LNCAP (cell line): ENCODE data around the gene LRRC23.

Experiments
- TF ChIP-seq, protein P1 (sequence below): fragments of 450-650 bp; IDR thresholded peaks from 2 replicates; pipeline ENCODE4 v1.5.1; 2017; ENCODE audit warnings: mild to moderate bottlenecking

Gene LRRC23

DNA sequence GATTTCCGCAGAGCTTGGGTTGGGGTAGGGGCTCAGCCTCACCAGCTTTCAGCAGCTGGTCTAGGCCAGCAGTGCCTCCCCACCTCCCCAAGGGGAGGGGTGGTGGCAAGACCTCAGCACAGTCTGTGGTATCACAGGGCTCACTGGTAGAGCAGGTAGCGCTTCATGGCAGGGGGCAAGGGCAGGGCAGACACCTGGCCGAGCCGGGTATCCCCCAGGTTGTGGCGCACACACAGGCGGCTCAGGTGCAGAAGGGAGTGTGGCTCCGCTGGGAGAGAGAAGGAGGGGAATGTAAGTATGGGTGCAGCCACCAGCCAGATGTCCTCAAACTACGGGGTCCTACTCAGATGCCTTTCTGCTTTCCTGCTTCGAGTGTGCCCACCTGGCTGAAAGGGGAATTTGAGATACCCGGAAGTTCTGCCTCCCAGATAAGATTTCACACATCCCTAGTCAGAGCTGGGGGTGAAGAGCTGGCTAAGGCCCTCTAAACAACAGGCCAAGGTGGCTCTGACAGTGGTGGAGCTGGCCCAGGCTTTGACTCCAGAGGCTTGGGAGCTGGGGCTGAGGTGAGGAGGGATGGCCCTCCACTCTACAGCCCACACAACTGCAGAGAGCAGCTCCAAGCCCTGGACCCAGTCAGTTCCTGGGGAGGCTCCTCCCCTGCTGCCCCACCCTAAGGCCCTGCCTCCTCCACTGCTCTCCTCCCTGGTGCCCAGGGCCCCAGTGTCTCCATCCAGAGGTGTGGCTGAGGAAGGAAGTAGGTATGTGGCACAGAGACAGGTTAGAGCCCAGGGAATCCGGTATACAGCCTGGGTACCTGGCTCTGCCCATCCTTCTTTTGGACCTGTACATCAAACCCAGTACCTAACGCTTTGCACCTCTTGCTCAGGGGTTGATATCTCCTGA is 33.3 kb upstream of the LRRC23 start:
- TF ChIP-seq, protein P1, sequence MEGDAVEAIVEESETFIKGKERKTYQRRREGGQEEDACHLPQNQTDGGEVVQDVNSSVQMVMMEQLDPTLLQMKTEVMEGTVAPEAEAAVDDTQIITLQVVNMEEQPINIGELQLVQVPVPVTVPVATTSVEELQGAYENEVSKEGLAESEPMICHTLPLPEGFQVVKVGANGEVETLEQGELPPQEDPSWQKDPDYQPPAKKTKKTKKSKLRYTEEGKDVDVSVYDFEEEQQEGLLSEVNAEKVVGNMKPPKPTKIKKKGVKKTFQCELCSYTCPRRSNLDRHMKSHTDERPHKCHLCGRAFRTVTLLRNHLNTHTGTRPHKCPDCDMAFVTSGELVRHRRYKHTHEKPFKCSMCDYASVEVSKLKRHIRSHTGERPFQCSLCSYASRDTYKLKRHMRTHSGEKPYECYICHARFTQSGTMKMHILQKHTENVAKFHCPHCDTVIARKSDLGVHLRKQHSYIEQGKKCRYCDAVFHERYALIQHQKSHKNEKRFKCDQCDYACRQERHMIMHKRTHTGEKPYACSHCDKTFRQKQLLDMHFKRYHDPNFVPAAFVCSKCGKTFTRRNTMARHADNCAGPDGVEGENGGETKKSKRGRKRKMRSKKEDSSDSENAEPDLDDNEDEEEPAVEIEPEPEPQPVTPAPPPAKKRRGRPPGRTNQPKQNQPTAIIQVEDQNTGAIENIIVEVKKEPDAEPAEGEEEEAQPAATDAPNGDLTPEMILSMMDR: no peak

- TF ChIP-seq, protein P1: peak; percentile 98
Observed at GRCh38 chr12:6872073-6873048, 32.3 kb upstream of the LRRC23 start.

DNA sequence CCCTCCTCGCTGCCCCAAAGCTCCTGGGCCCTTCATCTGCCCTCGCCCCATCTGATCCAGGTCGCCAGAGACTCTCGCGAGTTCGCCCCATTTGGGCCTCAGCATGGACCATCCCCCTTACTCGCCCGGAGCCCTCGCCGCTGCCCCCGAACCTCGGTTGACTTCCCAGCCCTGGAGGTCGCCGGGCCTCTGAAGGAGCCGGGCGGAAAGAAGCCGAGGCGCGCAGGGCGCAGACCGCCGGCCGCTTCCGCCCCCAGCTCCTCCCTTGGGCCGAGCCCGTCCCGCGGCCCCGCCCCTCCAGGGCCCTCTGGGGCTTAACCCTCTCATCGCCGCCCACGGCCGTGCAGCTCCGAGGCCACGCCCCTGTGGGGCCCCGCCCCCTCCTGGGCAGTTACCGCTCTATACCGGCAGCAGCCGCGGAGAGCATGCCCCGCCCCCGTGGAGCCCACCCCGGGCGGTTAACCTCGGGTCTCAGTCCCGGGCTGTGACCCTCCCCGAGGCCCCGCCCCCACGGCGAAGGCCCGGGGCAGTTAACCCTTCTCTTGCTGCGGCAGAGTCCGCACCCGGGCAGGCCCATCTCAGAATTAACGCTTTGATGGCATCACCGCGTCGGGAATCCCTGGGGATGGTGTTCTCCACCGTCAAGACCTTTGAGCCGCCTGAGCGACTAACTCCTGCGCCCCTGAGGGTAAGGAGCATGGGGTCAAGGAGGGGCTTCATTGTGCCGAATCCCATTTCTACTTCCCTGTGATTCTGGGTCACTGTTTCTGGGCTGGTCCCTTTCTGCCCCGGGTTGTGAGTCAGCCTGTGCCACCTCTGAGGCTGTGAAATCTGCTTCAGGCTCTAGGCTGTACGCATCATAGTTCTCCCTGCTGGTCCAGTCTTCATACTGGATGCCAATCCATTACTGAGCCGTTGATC is 31.3 kb upstream of the LRRC23 start, which contains the start of gene SPSB2:
Gene SPSB2, minus strand, starts transcription at position 210 of the 921 bp plus-strand sequence. CDS start 402 bp downstream, outside the sequence.
- TF ChIP-seq, protein P1: no peak

DNA sequence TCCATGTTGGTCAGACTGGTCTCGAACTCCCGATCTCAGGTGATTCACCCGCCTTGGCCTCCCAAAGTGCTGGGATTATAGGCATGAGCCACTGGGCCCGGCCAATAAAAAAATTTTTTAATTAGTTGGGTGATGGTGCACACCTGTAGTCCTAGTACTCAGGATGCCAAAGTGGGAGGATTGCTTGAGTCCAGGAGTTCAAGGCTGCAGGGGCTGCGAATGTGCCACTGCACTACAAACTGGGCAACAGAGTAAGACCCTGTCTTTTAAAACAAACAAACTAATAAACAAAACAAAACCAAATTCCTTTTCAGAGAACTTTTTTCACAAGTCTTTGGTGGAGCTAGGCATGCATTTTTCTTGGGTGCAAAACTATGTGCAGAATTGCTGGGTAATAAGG is 21.4 kb upstream of the LRRC23 start:
- TF ChIP-seq, protein P1: no peak

DNA sequence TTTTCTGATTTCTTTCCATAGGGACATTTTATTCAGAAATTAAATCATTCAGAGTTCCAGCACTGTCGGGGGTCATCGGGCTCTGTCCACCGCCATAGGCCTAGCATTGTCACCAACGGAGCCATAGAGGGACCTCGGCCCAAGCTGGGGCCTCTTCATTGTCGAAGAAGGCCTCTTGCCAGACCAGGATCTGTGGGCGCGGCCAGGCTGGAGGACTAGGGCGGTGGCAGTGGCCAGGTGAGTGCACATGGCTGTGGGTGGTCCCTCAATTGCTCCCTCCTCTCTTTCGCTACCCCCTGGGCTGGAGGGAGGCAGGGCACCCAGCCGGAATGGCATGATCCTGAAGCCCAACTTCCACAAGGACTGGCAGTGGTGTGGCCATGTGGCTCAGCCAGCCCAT is 20.9 kb upstream of the LRRC23 start:
- TF ChIP-seq, protein P1: no peak

- TF ChIP-seq, protein P1: no peak
Observed at GRCh38 chr12:6884539-6884938, 20.1 kb upstream of the LRRC23 start.
